Umbilical cord (tissue), 2 donors: Measurements from ENCODE around the gene CD28. TPM values are rescaled to one million over a fixed set of nuclear protein-coding genes. Genes with fewer than 3 reads are reported as not detected.

Experiments
- DNase-seq: peaks from one replicate; pipeline ENCODE4 v3.0.0-alpha.2; 2015; ENCODE audit warnings: low spot score
- total RNA-seq: library from RNA; depleted of rRNA; stranded (reverse); fragments of >200 nt; gene quantifications from one replicate; pipeline ENCODE4 v1.2.3, GENCODE V29; 2014; ENCODE audit warnings: low replicate concordance; ENCODE audit not compliant: insufficient read depth

The CD28 gene
- total RNA-seq, 1 donor from 2014 or later = 13.0 TPM

GRCh38 chr2:203714112-203714511, 7.7 kb downstream of the CD28 start:
- no peak for DNase-seq

- no peak for DNase-seq
These were observed 9.3 kb downstream of the CD28 start for GRCh38 chr2:203715744-203716143.

GRCh38 chr2:203718087-203718486, 11.6 kb downstream of the CD28 start:
- DNase-seq = no peak

GRCh38 chr2:203719456-203720410, 13.3 kb downstream of the CD28 start:
- DNase-seq = no peak

GRCh38 chr2:203720915-203721672, 14.7 kb downstream of the CD28 start:
- DNase-seq = no peak

- DNase-seq = no peak
These were observed 15.4 kb downstream of the CD28 start for GRCh38 chr2:203721781-203722300.

- no peak for DNase-seq
These were observed 16.0 kb downstream of the CD28 start for GRCh38 chr2:203722411-203722810.

- no peak for DNase-seq
These were observed 21.9 kb downstream of the CD28 start for GRCh38 chr2:203728321-203728720.

GRCh38 chr2:203730076-203730729, 23.8 kb downstream of the CD28 start:
- no peak for DNase-seq

- no peak for DNase-seq
These were observed 24.4 kb downstream of the CD28 start for GRCh38 chr2:203730883-203731282.

GRCh38 chr2:203732092-203732952, 25.9 kb downstream of the CD28 start:
- DNase-seq = no peak

- DNase-seq = no peak
These were observed 26.6 kb downstream of the CD28 start for GRCh38 chr2:203732953-203733510.

GRCh38 chr2:203733684-203734083, 27.2 kb downstream of the CD28 start:
- DNase-seq = no peak

GRCh38 chr2:203734276-203734983, 28.0 kb downstream of the CD28 start:
- no peak for DNase-seq

GRCh38 chr2:203737360-203737759, 30.9 kb downstream of the CD28 start:
- no peak for DNase-seq

GRCh38 chr2:203739351-203739750, 32.9 kb downstream of the CD28 start:
- no peak for DNase-seq

GRCh38 chr2:203740871-203741281, 34.4 kb downstream of the CD28 start:
- no peak for DNase-seq

GRCh38 chr2:203741566-203741965, 35.1 kb downstream of the CD28 start:
- DNase-seq = no peak

- no peak for DNase-seq
These were observed 37.1 kb downstream of the CD28 start for GRCh38 chr2:203743441-203743981.

GRCh38 chr2:203744091-203744490, 37.7 kb downstream of the CD28 start:
- DNase-seq = no peak
